Measurements from ENCODE around the gene GPR17.

Gene GPR17

DNA sequence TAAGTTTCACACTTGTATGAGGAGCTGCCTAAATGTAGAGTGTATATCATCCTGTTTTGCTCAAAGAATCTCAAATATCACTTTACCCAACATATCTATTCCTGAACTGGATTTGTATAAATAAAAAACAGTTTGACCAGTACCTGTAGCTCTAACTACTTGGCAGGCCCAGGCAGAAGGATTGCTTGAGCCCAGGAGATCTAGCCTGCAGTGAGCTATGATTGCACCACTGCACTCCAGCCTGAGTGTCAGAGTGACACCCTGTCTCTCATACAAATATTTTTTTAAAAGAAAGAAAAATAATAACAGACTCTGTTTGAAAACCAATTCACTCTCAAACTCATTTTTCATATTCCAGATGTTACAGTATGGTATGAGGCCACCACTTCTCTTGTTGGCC is 37.1 kb downstream of the GPR17 start:
- Histone ChIP-seq H3K9me3 (ENCODE audit: insufficient read depth, low read length) (no peaks in the 10 kb centered on the region), H2AFZ (ENCODE audit: low read depth, low read length, severe bottlenecking) (no peak overlapping the region), H3K79me2 (ENCODE audit: insufficient read depth, low read length) (no peaks in the 10 kb centered on the region), H3K27ac (ENCODE audit: low read depth, low read length) (no peak overlapping the region), H3K9ac (ENCODE audit: low read length) (no peak overlapping the region), H3K9me2 (replicated peaks; ENCODE audit: insufficient read depth, low read length) (no peaks in the 10 kb centered on the region), H3F3A (ENCODE audit: insufficient read depth) (no peaks in the 10 kb centered on the region), H3K36me3 (ENCODE audit: low read length) (no peaks in the 10 kb centered on the region), H3K4me2 (ENCODE audit: low read depth, low read length, poor library complexity, severe bottlenecking) (no peak overlapping the region), H4K20me1 (ENCODE audit: low read depth, low read length) (no peaks in the 10 kb centered on the region), H3K27me3 (ENCODE audit: low read length) (no peaks in the 10 kb centered on the region), H3K4me3 (ENCODE audit: insufficient read depth, low read length, poor library complexity, severe bottlenecking) (no peak overlapping the region)
- TF ChIP-seq CTCF (IDR thresholded peaks at IDR 0.05; ENCODE audit: insufficient read depth, low read length, poor library complexity, severe bottlenecking) = no peak
- no peak for TF ChIP-seq EZH2phosphoT487 (conservative IDR thresholded peaks at IDR 0.05; ENCODE audit: low read length)

DNA sequence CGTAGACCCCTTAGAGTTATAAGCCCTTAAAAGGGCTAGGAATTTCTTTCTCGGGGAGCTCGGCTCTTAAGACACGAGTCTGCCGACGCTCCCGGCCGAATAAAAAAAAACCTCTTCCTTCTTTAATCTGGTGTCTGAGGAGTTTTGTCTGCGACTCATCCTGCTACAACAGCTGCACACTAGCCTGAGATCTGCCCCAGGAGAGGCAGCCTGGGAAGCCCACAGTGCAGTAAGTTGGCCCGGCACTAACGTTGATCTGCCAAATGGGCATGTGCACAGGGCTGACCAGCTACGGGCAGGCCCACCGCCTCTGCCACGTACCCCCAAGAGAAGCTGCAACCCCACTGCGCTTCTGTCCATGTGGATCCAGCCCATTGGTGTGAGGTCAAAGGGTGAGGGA is 37.8 kb downstream of the GPR17 start:
- H3K79me2 ChIP-seq (ENCODE audit: insufficient read depth, low read length) = no peaks in the 10 kb centered on the region
- TF ChIP-seq CTCF (IDR thresholded peaks at IDR 0.05; ENCODE audit: insufficient read depth, low read length, poor library complexity, severe bottlenecking) = no peak
- no peak for TF ChIP-seq EZH2phosphoT487 (conservative IDR thresholded peaks at IDR 0.05; ENCODE audit: low read length)
- H3K9ac ChIP-seq (ENCODE audit: low read length) = no peak overlapping the region
- H3K9me2 ChIP-seq (replicated peaks; ENCODE audit: insufficient read depth, low read length) = no peaks in the 10 kb centered on the region
- H2AFZ ChIP-seq (ENCODE audit: low read depth, low read length, severe bottlenecking) = no peak overlapping the region
- H3K27ac ChIP-seq (ENCODE audit: low read depth, low read length) = no peak overlapping the region
- no peaks in the 10 kb centered on the region for H3K27me3 ChIP-seq (ENCODE audit: low read length)
- H3K4me2 ChIP-seq (ENCODE audit: low read depth, low read length, poor library complexity, severe bottlenecking) = no peak overlapping the region
- no peaks in the 10 kb centered on the region for H4K20me1 ChIP-seq (ENCODE audit: low read depth, low read length)
- H3K36me3 ChIP-seq (ENCODE audit: low read length) = no peaks in the 10 kb centered on the region
- H3K4me3 ChIP-seq (ENCODE audit: insufficient read depth, low read length, poor library complexity, severe bottlenecking) = no peak overlapping the region
- H3K9me3 ChIP-seq (ENCODE audit: insufficient read depth, low read length) = no peaks in the 10 kb centered on the region
- H3F3A ChIP-seq (ENCODE audit: insufficient read depth) = no peaks in the 10 kb centered on the region

GRCh38 chr2:127685410-127686080 is 39.6 kb downstream of the GPR17 start:
- Histone ChIP-seq H3K36me3 (ENCODE audit: low read length) (no peaks in the 10 kb centered on the region), H3F3A (ENCODE audit: insufficient read depth) (no peaks in the 10 kb centered on the region), H3K27ac (ENCODE audit: low read depth, low read length) (no peak overlapping the region), H3K4me3 (ENCODE audit: insufficient read depth, low read length, poor library complexity, severe bottlenecking) (no peak overlapping the region), H4K20me1 (ENCODE audit: low read depth, low read length) (no peaks in the 10 kb centered on the region), H2AFZ (ENCODE audit: low read depth, low read length, severe bottlenecking) (no peak overlapping the region), H3K27me3 (ENCODE audit: low read length) (no peaks in the 10 kb centered on the region), H3K9ac (ENCODE audit: low read length) (no peak overlapping the region), H3K79me2 (ENCODE audit: insufficient read depth, low read length) (no peaks in the 10 kb centered on the region), H3K9me2 (replicated peaks; ENCODE audit: insufficient read depth, low read length) (no peaks in the 10 kb centered on the region), H3K4me2 (ENCODE audit: low read depth, low read length, poor library complexity, severe bottlenecking) (no peak overlapping the region), H3K9me3 (ENCODE audit: insufficient read depth, low read length) (peaks cover 9% of the 10 kb centered on the region; the same call in 1 of the 2 replicates)
- TF ChIP-seq CTCF (IDR thresholded peaks at IDR 0.05; ENCODE audit: insufficient read depth, low read length, poor library complexity, severe bottlenecking) (no peak), EZH2phosphoT487 (conservative IDR thresholded peaks at IDR 0.05; ENCODE audit: low read length) (no peak)

Data from SU-DHL-6 (cell line).